Endothelial cell of umbilical vein (primary cell): Measurements from ENCODE around the gene RAPGEF4.

ENCODE experiments used
- EZH2 ChIP-seq: IDR thresholded peaks from 2 replicates; pipeline ENCODE4 v1.6.1; 2012; ENCODE audit warnings: borderline replicate concordance, low read depth, mild to moderate bottlenecking, moderate library complexity, low read length, inconsistent platforms; ENCODE audit not compliant: severe bottlenecking
- GATA2 ChIP-seq: IDR thresholded peaks from 2 replicates; pipeline ENCODE4 v1.7.0; 2011; ENCODE audit warnings: low read depth, mild to moderate bottlenecking, moderate library complexity, mixed read lengths, low read length; ENCODE audit not compliant: insufficient read length, insufficient read depth
- JUN ChIP-seq: IDR thresholded peaks from 2 replicates; pipeline ENCODE4 v1.6.1; 2011; ENCODE audit warnings: borderline replicate concordance, low read depth; ENCODE audit not compliant: insufficient read length, insufficient read depth
- POLR2A ChIP-seq: IDR thresholded peaks from 2 replicates; pipeline ENCODE4 v1.6.1; 2012; ENCODE audit warnings: low read depth, mild to moderate bottlenecking, control low read depth, low read length
- POLR2AphosphoS5 ChIP-seq: IDR thresholded peaks from 2 replicates; pipeline ENCODE4 v1.6.1; 2012; ENCODE audit warnings: low read depth, mild to moderate bottlenecking, control low read depth, low read length, moderate library complexity; ENCODE audit not compliant: insufficient read depth
- TF ChIP-seq, protein P1 (sequence below), 2 donors: IDR thresholded peaks; 1 replicate in 1 of 2; 2 replicates in 1 of 2; pipeline ENCODE4 v1.5.1; 2011; ENCODE audit warnings: low read length in 2 of 2, mild to moderate bottlenecking in 2 of 2, moderate library complexity in 2 of 2, control low read depth in 1 of 2, inconsistent platforms in 1 of 2, low read depth in 1 of 2; ENCODE audit not compliant: insufficient read depth in 1 of 2; ENCODE audit errors: extremely low read depth in 1 of 2
- TF ChIP-seq, protein P2 (sequence below): IDR thresholded peaks from 2 replicates; pipeline ENCODE4 v1.6.1; 2011; ENCODE audit not compliant: insufficient read depth, insufficient read length

DNA sequence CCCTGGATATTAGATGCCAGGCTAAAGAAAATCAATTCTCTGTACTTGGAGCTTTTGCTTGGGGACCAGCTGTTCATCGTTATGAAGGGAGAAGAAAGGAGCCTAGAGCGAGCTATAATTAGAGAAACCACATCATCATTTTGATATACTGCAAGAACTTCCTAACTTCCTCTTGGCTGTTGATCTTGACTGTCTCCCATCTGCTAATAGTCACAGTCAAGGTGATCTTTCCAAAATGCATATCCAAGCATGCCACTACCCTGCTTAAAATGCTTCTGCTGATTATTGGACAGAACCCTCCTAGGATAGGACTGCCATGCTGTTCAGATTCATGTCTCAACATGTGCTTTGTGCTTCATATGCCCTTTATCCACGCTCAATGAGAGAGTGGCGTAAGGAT is 54.8 kb downstream of the RAPGEF4 start:
- TF ChIP-seq, protein P1, sequence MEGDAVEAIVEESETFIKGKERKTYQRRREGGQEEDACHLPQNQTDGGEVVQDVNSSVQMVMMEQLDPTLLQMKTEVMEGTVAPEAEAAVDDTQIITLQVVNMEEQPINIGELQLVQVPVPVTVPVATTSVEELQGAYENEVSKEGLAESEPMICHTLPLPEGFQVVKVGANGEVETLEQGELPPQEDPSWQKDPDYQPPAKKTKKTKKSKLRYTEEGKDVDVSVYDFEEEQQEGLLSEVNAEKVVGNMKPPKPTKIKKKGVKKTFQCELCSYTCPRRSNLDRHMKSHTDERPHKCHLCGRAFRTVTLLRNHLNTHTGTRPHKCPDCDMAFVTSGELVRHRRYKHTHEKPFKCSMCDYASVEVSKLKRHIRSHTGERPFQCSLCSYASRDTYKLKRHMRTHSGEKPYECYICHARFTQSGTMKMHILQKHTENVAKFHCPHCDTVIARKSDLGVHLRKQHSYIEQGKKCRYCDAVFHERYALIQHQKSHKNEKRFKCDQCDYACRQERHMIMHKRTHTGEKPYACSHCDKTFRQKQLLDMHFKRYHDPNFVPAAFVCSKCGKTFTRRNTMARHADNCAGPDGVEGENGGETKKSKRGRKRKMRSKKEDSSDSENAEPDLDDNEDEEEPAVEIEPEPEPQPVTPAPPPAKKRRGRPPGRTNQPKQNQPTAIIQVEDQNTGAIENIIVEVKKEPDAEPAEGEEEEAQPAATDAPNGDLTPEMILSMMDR (IDR thresholded peaks at IDR 0.05; ENCODE audit: extremely low read depth in 1 of 2, insufficient read depth in 1 of 2, low read depth in 1 of 2, low read length in 2 of 2), result no peak
- TF ChIP-seq, protein P2, sequence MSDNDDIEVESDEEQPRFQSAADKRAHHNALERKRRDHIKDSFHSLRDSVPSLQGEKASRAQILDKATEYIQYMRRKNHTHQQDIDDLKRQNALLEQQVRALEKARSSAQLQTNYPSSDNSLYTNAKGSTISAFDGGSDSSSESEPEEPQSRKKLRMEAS, result no peak
- TF ChIP-seq JUN (no peak), POLR2A (no peak), POLR2AphosphoS5 (no peak), EZH2 (no peak), GATA2 (no peak)
